Heart left ventricle (tissue), 16 donors: Measurements from ENCODE around the gene LCP1. TPM values are rescaled to one million over a fixed set of nuclear protein-coding genes. Genes with fewer than 3 reads are reported as not detected.

Experiments used
- ATAC-seq, 4 donors: fragments of 200-7000 bp; cut with Tn5 transposase; one replicate each; pipeline ENCODE4 v1.9.1; 2020 to 2022; ENCODE audit warnings: moderate library complexity in 4 of 4, mild to moderate bottlenecking in 3 of 4, moderate number of reproducible peaks in 1 of 4
- DNase-seq, 5 donors: peaks; one replicate each; pipeline ENCODE4 v3.0.0-alpha.2; 2020
- H3K27ac ChIP-seq, 12 donors: fragments of 200-600 bp; sonication (generic) in 4 of 12; one replicate each; pipeline versions ENCODE4 v1.5.0 to v1.8.0; 2016 to 2022; ENCODE audit warnings: mild to moderate bottlenecking in 2 of 12
- H3K27me3 ChIP-seq, 9 donors: fragments of 200-600 bp; sonication (generic) in 2 of 9; one replicate each; pipeline versions ENCODE4 v1.5.1 to v1.8.0; 2016 to 2022; ENCODE audit warnings: mild to moderate bottlenecking in 3 of 9
- H3K36me3 ChIP-seq, 9 donors: fragments of 200-600 bp; sonication (generic) in 2 of 9; one replicate each; pipeline versions ENCODE4 v1.5.0 to v1.8.0; 2018 to 2022; ENCODE audit warnings: mild to moderate bottlenecking in 2 of 9
- H3K4me1 ChIP-seq, 12 donors: fragments of 200-600 bp; sonication (generic) in 4 of 12; one replicate each; pipeline versions ENCODE4 v1.5.0 to v1.8.0; 2016 to 2022; ENCODE audit warnings: mild to moderate bottlenecking in 3 of 12
- H3K4me3 ChIP-seq, 12 donors: fragments of 200-600 bp; sonication (generic) in 4 of 12; one replicate each; pipeline versions ENCODE4 v1.5.0 to v1.8.0; 2017 to 2022; ENCODE audit warnings: mild to moderate bottlenecking in 9 of 12, moderate library complexity in 4 of 12
- H3K9me3 ChIP-seq, 12 donors: fragments of 200-600 bp; sonication (generic) in 4 of 12; one replicate each; pipeline versions ENCODE4 v1.5.0 to v1.8.0; 2016 to 2022; ENCODE audit warnings: mild to moderate bottlenecking in 1 of 12
- CTCF ChIP-seq, 12 donors: fragments of 200-600 bp; sonication (generic) in 4 of 12; IDR thresholded peaks; one replicate each; pipeline versions ENCODE4 v1.5.0 to v1.8.0; 2018 to 2022; ENCODE audit warnings: antibody characterized with exemption in 12 of 12, mild to moderate bottlenecking in 5 of 12
- POLR2A ChIP-seq, 2 donors: fragments of 450-650 bp; IDR thresholded peaks; one replicate each; pipeline ENCODE4 v1.6.1; 2017; ENCODE audit warnings: antibody characterized with exemption in 2 of 2, mild to moderate bottlenecking in 2 of 2, moderate library complexity in 2 of 2
- WGBS, 4 donors: extraction: QIAGEN DNeasy Blood & Tissue Kit in 2 of 4; methylation state at CpG; one replicate each; pipeline versions ENCODE4 v1.1.5 to v1.1.7; 2013 to 2018; 5-methylcytosine and 5-hydroxymethylcytosine counted together
- intact Hi-C, 10 donors: fragments of 100-400 bp; cut with DNase I; formaldehyde crosslinking; loops; one replicate each; pipeline versions ENCODE4 v1.11.1 to v1.14.2; 2022
- polyA plus RNA-seq, 2 donors: library from polyadenylated mRNA; stranded (reverse); fragments of 200-250 nt; gene quantifications; one replicate each; pipeline ENCODE4 v1.2.3, GENCODE V29; 2013
- total RNA-seq, 9 donors: library from RNA; depleted of rRNA in 2 of 9; stranded (reverse); fragments of >200 nt in 2 of 9; fragmentation: NEBNext Ultra II Directional in 3 of 9; extraction: Animal tissue kit (Norgen Biotek cat#: 25700) in 3 of 9; gene quantifications; one replicate each; pipeline versions ENCODE4 v1.1.0 to v1.2.4, GENCODE V29; 2016 to 2023
- donor health status: ischemic (EF 13 %, LVEDD 7.1; RV severe dilation, severe dysfunction).
- donor health status: healthy with polysubstance abuse.
- donor health status: DM: no; HTN: yes; CAD: no.
- donor health status: DM: no; HTN: no; CAD: no.
- donor health status: ischemic (EF 25% LVEDD 6.9; RV normal size, moderate dysfunction).
- donor health status: ischemic (EF 25% LVEDD 5.7; RV mildly dilated, moderate dysfunction).
- donor health status: healthy.
- donor health status: DM: yes; HTN: yes; CAD: no.
- donor health status: ischemic (EF 35%, LVEDD 5.7; RV mildly dilated, moderate dysfunction).
- donor health status: nonischemic (EF 11% LVEDD 7.7; RV severe dilation, severe dysfunction).
- donor health status: DM: yes; HTN: yes; CAD: no.
- donor health status: PGD.
- donor health status: ischemic (EF 29% LVEDD 5.4; RV normal size, mild dysfunction).
- donor health status: nonischemic (EF 23%, LVEDD 6.1; RV moderate dilation, normal function).

The LCP1 gene
- total and polyA plus RNA-seq, 11 donors, result 1.9 to 230 (median 10.9) TPM

GRCh38 chr13:46111151-46111550, 70.8 kb downstream of the LCP1 start:
- H3K36me3 ChIP-seq, result no peaks in the 10 kb centered on the region
- intact Hi-C loops, result no loop called here
- no peak overlapping the region for H3K27ac ChIP-seq
- TF ChIP-seq CTCF (IDR thresholded peaks at IDR 0.05) (no peak), POLR2A (IDR thresholded peaks at IDR 0.05) (no peak)
- ATAC-seq (no peak), DNase-seq (no peak)
- peaks cover 0 to 10% (median 0%) of the 10 kb centered on the region in 9 donors for H3K27me3 ChIP-seq
- no peak overlapping the region for H3K4me3 ChIP-seq
- H3K4me1 ChIP-seq, result no peaks in the 10 kb centered on the region
- no peaks in the 10 kb centered on the region for H3K9me3 ChIP-seq

GRCh38 chr13:46109451-46109850, 72.5 kb downstream of the LCP1 start:
- TF ChIP-seq POLR2A (IDR thresholded peaks at IDR 0.05) (no peak), CTCF (IDR thresholded peaks at IDR 0.05) (no peak)
- WGBS, 4 donors, result 54 to 77% (median 66%) methylated on average over 4 of the region's 4 CpGs
- H3K4me3 ChIP-seq, result no peak overlapping the region
- intact Hi-C loops, result no loop called here
- no peaks in the 10 kb centered on the region for H3K4me1 ChIP-seq
- no peak overlapping the region for H3K27ac ChIP-seq
- no peaks in the 10 kb centered on the region for H3K36me3 ChIP-seq
- H3K27me3 ChIP-seq, result peaks cover 0 to 10% (median 0%) of the 10 kb centered on the region in 9 donors
- no peaks in the 10 kb centered on the region for H3K9me3 ChIP-seq
- DNase-seq (no peak), ATAC-seq (no peak)

- H3K4me3 ChIP-seq, result no peak overlapping the region
- ATAC-seq, result no peak
- no peaks in the 10 kb centered on the region for H3K36me3 ChIP-seq
- peaks cover 0 to 10% (median 0%) of the 10 kb centered on the region in 9 donors for H3K27me3 ChIP-seq
- WGBS, 4 donors, result 47 to 62% (median 58%) methylated on average over 4 of the region's 4 CpGs
- intact Hi-C loops, result no loop called here
- H3K4me1 ChIP-seq, result peaks cover 0 to 4% (median 0%) of the 10 kb centered on the region in 12 donors
- no peak overlapping the region for H3K27ac ChIP-seq
- TF ChIP-seq POLR2A (IDR thresholded peaks at IDR 0.05) (no peak), CTCF (IDR thresholded peaks at IDR 0.05) (no peak)
- H3K9me3 ChIP-seq, result no peaks in the 10 kb centered on the region
- DNase-seq, result no peak
Measured at GRCh38 chr13:46106839-46107371, 75.1 kb downstream of the LCP1 start.

GRCh38 chr13:46104868-46105267, 77.1 kb downstream of the LCP1 start, which contains the start of gene CPB2:
TSS of gene CPB2 (minus strand) at chr13:46105033. CDS start at chr13:46105009, 24 bp downstream.
- TF ChIP-seq POLR2A (IDR thresholded peaks at IDR 0.05) (no peak), CTCF (IDR thresholded peaks at IDR 0.05) (no peak)
- H3K4me1 ChIP-seq, result peaks cover 0 to 14% (median 0%) of the 10 kb centered on the region in 12 donors
- H3K27me3 ChIP-seq, result no peaks in the 10 kb centered on the region
- H3K9me3 ChIP-seq, result no peaks in the 10 kb centered on the region
- WGBS, 4 donors, result 88 to 95% (median 93%) methylated on average over 4 of the region's 4 CpGs
- ATAC-seq (no peak), DNase-seq (no peak)
- H3K36me3 ChIP-seq, result no peaks in the 10 kb centered on the region
- H3K4me3 ChIP-seq, result no peak within 1 kb of the TSS
- H3K27ac ChIP-seq, result no peak within 1 kb of the TSS
- intact Hi-C loops, result no loop called here
